HUES6 (cell line): ENCODE results near the gene OOSP2.

Source experiments
- H3K27ac ChIP-seq: 2 replicates; pipeline ENCODE4 v1.7.0; 2013; ENCODE audit warnings: low read depth, mild to moderate bottlenecking, low read length, inconsistent platforms
- H3K27me3 ChIP-seq: 2 replicates; pipeline ENCODE4 v1.6.1; 2013; ENCODE audit warnings: low read length; ENCODE audit not compliant: control insufficient read depth, insufficient read depth
- H3K36me3 ChIP-seq: 2 replicates; pipeline ENCODE4 v1.6.1; 2013; ENCODE audit warnings: low read length; ENCODE audit not compliant: control insufficient read depth, insufficient read depth
- H3K4me1 ChIP-seq: 2 replicates; pipeline ENCODE4 v1.6.1; 2013; ENCODE audit warnings: low read length; ENCODE audit not compliant: control insufficient read depth, insufficient read depth
- H3K4me3 ChIP-seq: 2 replicates; pipeline ENCODE4 v1.5.1; 2013; ENCODE audit warnings: low read depth, low read length
- H3K9ac ChIP-seq: one replicate; pipeline ENCODE4 v1.6.1; 2013; ENCODE audit warnings: mild to moderate bottlenecking, low read length
- H3K9me3 ChIP-seq: 2 replicates; pipeline ENCODE4 v1.6.1; 2013; ENCODE audit warnings: low read depth, low read length; ENCODE audit not compliant: control insufficient read depth, insufficient read depth

The OOSP2 gene

GRCh38 chr11:60078745-60079144, 38.5 kb downstream of the OOSP2 start:
- Histone ChIP-seq H3K36me3 (no peaks in the 10 kb centered on the region), H3K4me1 (no peaks in the 10 kb centered on the region), H3K27me3 (no peaks in the 10 kb centered on the region), H3K4me3 (no peak overlapping the region), H3K27ac (no peak overlapping the region), H3K9ac (no peak overlapping the region), H3K9me3 (peaks cover 7% of the 10 kb centered on the region)

- H3K27ac ChIP-seq: no peak overlapping the region
- H3K9me3 ChIP-seq: peaks cover 5% of the 10 kb centered on the region; the same call in 1 of the 2 replicates
- H3K27me3 ChIP-seq: no peaks in the 10 kb centered on the region
- no peaks in the 10 kb centered on the region for H3K36me3 ChIP-seq
- no peak overlapping the region for H3K4me3 ChIP-seq
- no peak overlapping the region for H3K9ac ChIP-seq
- H3K4me1 ChIP-seq: no peaks in the 10 kb centered on the region
These were observed 40.3 kb downstream of the OOSP2 start for GRCh38 chr11:60080535-60080934.

- Histone ChIP-seq H3K9me3 (no peaks in the 10 kb centered on the region), H3K4me3 (no peak overlapping the region), H3K9ac (no peak overlapping the region), H3K36me3 (no peaks in the 10 kb centered on the region), H3K27ac (no peak overlapping the region), H3K4me1 (no peaks in the 10 kb centered on the region), H3K27me3 (no peaks in the 10 kb centered on the region)
These were observed 44.5 kb downstream of the OOSP2 start for GRCh38 chr11:60084631-60085273.

- no peak overlapping the region for H3K4me3 ChIP-seq
- no peaks in the 10 kb centered on the region for H3K9me3 ChIP-seq
- no peak overlapping the region for H3K27ac ChIP-seq
- no peaks in the 10 kb centered on the region for H3K27me3 ChIP-seq
- no peaks in the 10 kb centered on the region for H3K36me3 ChIP-seq
- no peaks in the 10 kb centered on the region for H3K4me1 ChIP-seq
- no peak overlapping the region for H3K9ac ChIP-seq
These were observed 45.7 kb downstream of the OOSP2 start for GRCh38 chr11:60085909-60086308.

GRCh38 chr11:60087239-60087638, 47.0 kb downstream of the OOSP2 start:
- no peak overlapping the region for H3K9ac ChIP-seq
- no peak overlapping the region for H3K4me3 ChIP-seq
- H3K27me3 ChIP-seq: no peaks in the 10 kb centered on the region
- H3K4me1 ChIP-seq: no peaks in the 10 kb centered on the region
- H3K36me3 ChIP-seq: no peaks in the 10 kb centered on the region
- no peaks in the 10 kb centered on the region for H3K9me3 ChIP-seq
- no peak overlapping the region for H3K27ac ChIP-seq

- Histone ChIP-seq H3K27ac (no peak within 1 kb of the TSS), H3K4me1 (no peaks in the 10 kb centered on the region), H3K4me3 (no peak within 1 kb of the TSS), H3K9me3 (no peaks in the 10 kb centered on the region), H3K36me3 (no peaks in the 10 kb centered on the region), H3K27me3 (no peaks in the 10 kb centered on the region), H3K9ac (no peak within 1 kb of the TSS)
These were observed 48.2 kb downstream of the OOSP2 start, which contains the start of gene MS4A2 for GRCh38 chr11:60088364-60088763. MS4A2 (plus strand) TSS chr11:60088664; CDS start chr11:60088766, 102 bp downstream.

- Histone ChIP-seq H3K9ac (no peak overlapping the region), H3K4me1 (no peaks in the 10 kb centered on the region), H3K27ac (no peak overlapping the region), H3K36me3 (no peaks in the 10 kb centered on the region), H3K27me3 (no peaks in the 10 kb centered on the region), H3K9me3 (no peaks in the 10 kb centered on the region), H3K4me3 (no peak overlapping the region)
These were observed 55.4 kb downstream of the OOSP2 start for GRCh38 chr11:60095477-60096120.

- no peak overlapping the region for H3K9ac ChIP-seq
- no peaks in the 10 kb centered on the region for H3K36me3 ChIP-seq
- H3K4me1 ChIP-seq: no peaks in the 10 kb centered on the region
- H3K27ac ChIP-seq: no peak overlapping the region
- H3K27me3 ChIP-seq: no peaks in the 10 kb centered on the region
- H3K4me3 ChIP-seq: no peak overlapping the region
- H3K9me3 ChIP-seq: no peaks in the 10 kb centered on the region
These were observed 57.0 kb downstream of the OOSP2 start for GRCh38 chr11:60097189-60097588.
